Endothelial cell of umbilical vein (primary cell): Measurements from ENCODE around the gene CAND1. TPM values are rescaled to one million over a fixed set of nuclear protein-coding genes. Genes with fewer than 3 reads are reported as not detected.

ENCODE experiments used
- BruUV-seq: library from RNA; stranded (reverse); fragments of 400-500 nt; replicated peaks from 2 replicates; lab custom pipeline; 2021; lab: Mats Ljungman, UMichigan
- CTCF ChIA-PET: fragments of 300-600, 350-600 bp; sonication (Branson Sonifier 250); formaldehyde crosslinking; loops from one replicate; lab custom pipeline; 2021; ENCODE audit warnings: antibody characterized with exemption, inconsistent platforms; lab: Charles Lee
- POLR2A ChIA-PET: fragments of 300-600, 350-600 bp; sonication (Branson Sonifier 250); formaldehyde crosslinking; loops from one replicate; lab custom pipeline; 2021; ENCODE audit warnings: antibody characterized with exemption, inconsistent platforms; lab: Charles Lee
- DNase-seq: peaks from one replicate; pipeline ENCODE4 v3.0.0-alpha.2; 2011; ENCODE audit warnings: low read depth, low spot score
- FAIRE-seq: peaks from 2 replicates; lab custom pipeline; 2011; peaks lifted over from hg19 to GRCh38; lab: Jason Lieb, UNC
- H2AFZ ChIP-seq: 2 replicates; pipeline ENCODE4 v1.6.0; 2012; ENCODE audit warnings: low read depth, low read length, control low read depth, inconsistent platforms
- H3K27ac ChIP-seq: 2 replicates; pipeline ENCODE4 v1.5.1; 2011; ENCODE audit warnings: low read depth, mild to moderate bottlenecking, control low read depth, low read length, moderate library complexity; ENCODE audit not compliant: insufficient read depth
- H3K27me3 ChIP-seq, 2 experiments: 2 replicates each; pipeline versions ENCODE4 v1.6.0 to v1.6.1; 2011; ENCODE audit warnings: low read length in 2 of 2, mixed read lengths in 1 of 2; ENCODE audit not compliant: control insufficient read depth in 2 of 2, insufficient read depth in 2 of 2
- H3K36me3 ChIP-seq, 2 experiments: 2 replicates in 1 of 2; 3 replicates in 1 of 2; pipeline ENCODE4 v1.5.1; 2011; ENCODE audit warnings: low read length in 2 of 2, mild to moderate bottlenecking in 1 of 2, moderate library complexity in 1 of 2; ENCODE audit not compliant: control insufficient read depth in 2 of 2, insufficient read depth in 2 of 2; ENCODE audit errors: extremely low read depth in 1 of 2
- H3K4me1 ChIP-seq: 3 replicates; pipeline ENCODE4 v1.5.1; 2011; ENCODE audit warnings: mild to moderate bottlenecking, low read length; ENCODE audit not compliant: control insufficient read depth, insufficient read depth; ENCODE audit errors: extremely low read depth
- H3K4me2 ChIP-seq: 2 replicates; pipeline ENCODE4 v1.6.1; 2011; ENCODE audit warnings: low read length, control low read depth, mixed read lengths; ENCODE audit not compliant: insufficient read depth
- H3K4me3 ChIP-seq, 3 experiments: fragments of 200-600 bp in 1 of 3; sonication (generic), shearing (Covaris generic) in 1 of 3; replicated peaks in 1 of 3; 2 replicates each; pipeline ENCODE4 v1.5.1; 2011 to 2016; ENCODE audit warnings: control low read depth in 3 of 3, low read length in 3 of 3, mild to moderate bottlenecking in 2 of 3, inconsistent platforms in 1 of 3, low read depth in 1 of 3, moderate library complexity in 1 of 3; ENCODE audit not compliant: insufficient read depth in 1 of 3
- H3K79me2 ChIP-seq: 2 replicates; pipeline ENCODE4 v1.6.0; 2012; ENCODE audit warnings: low read length, inconsistent platforms; ENCODE audit not compliant: control insufficient read depth, insufficient read depth
- H3K9ac ChIP-seq: replicated peaks from 2 replicates; pipeline ENCODE3; 2011; ENCODE audit warnings: low read length, control low read depth; ENCODE audit not compliant: insufficient read depth; ENCODE audit errors: extremely low read depth
- H3K9me1 ChIP-seq: replicated peaks from 3 replicates; pipeline ENCODE4 v1.6.0; 2011; ENCODE audit warnings: mild to moderate bottlenecking, low read length; ENCODE audit not compliant: control insufficient read depth, insufficient read depth; ENCODE audit errors: extremely low read depth
- H3K9me3 ChIP-seq: replicated peaks from 2 replicates; pipeline ENCODE4 v1.5.1; 2012; ENCODE audit warnings: low read length, inconsistent platforms; ENCODE audit not compliant: control insufficient read depth, insufficient read depth
- H4K20me1 ChIP-seq: replicated peaks from 2 replicates; pipeline ENCODE3; 2011; ENCODE audit warnings: mild to moderate bottlenecking, low read length; ENCODE audit not compliant: control insufficient read depth, insufficient read depth; ENCODE audit errors: extremely low read depth
- EZH2 ChIP-seq: IDR thresholded peaks from 2 replicates; pipeline ENCODE4 v1.6.1; 2012; ENCODE audit warnings: borderline replicate concordance, low read depth, mild to moderate bottlenecking, moderate library complexity, low read length, inconsistent platforms; ENCODE audit not compliant: severe bottlenecking
- FOS ChIP-seq: IDR thresholded peaks from 2 replicates; pipeline ENCODE4 v1.6.1; 2011; ENCODE audit warnings: mild to moderate bottlenecking, low read length, moderate library complexity, borderline replicate concordance; ENCODE audit not compliant: insufficient read depth
- GATA2 ChIP-seq: IDR thresholded peaks from 2 replicates; pipeline ENCODE4 v1.7.0; 2011; ENCODE audit warnings: low read depth, mild to moderate bottlenecking, moderate library complexity, mixed read lengths, low read length; ENCODE audit not compliant: insufficient read length, insufficient read depth
- JUN ChIP-seq: IDR thresholded peaks from 2 replicates; pipeline ENCODE4 v1.6.1; 2011; ENCODE audit warnings: borderline replicate concordance, low read depth; ENCODE audit not compliant: insufficient read length, insufficient read depth
- MYC ChIP-seq: IDR thresholded peaks from one replicate; pipeline ENCODE4 v1.6.1; 2011; ENCODE audit warnings: mild to moderate bottlenecking, low read depth, low read length
- POLR2A ChIP-seq: IDR thresholded peaks from 2 replicates; pipeline ENCODE4 v1.6.1; 2012; ENCODE audit warnings: low read depth, mild to moderate bottlenecking, control low read depth, low read length
- POLR2AphosphoS5 ChIP-seq: IDR thresholded peaks from 2 replicates; pipeline ENCODE4 v1.6.1; 2012; ENCODE audit warnings: low read depth, mild to moderate bottlenecking, control low read depth, low read length, moderate library complexity; ENCODE audit not compliant: insufficient read depth
- dilution Hi-C: fragments of 300-500 bp; cut with MboI; formaldehyde crosslinking; loops from one replicate; pipeline ENCODE4 v1.15.0; 2019; ENCODE audit warnings: low sequenced_read_pairs; ENCODE audit not compliant: extremely low pct_ligation_motif_present
- intact Hi-C: fragments of 100-400 bp; cut with micrococcal nuclease; formaldehyde crosslinking; loops from one replicate; pipeline ENCODE4 v1.10.0; 2022
- polyA plus RNA-seq, 4 experiments: library from polyadenylated mRNA; depleted of rRNA in 3 of 4; stranded (reverse) in 3 of 4; unstranded in 1 of 4; fragments of >200 nt; gene quantifications; 2 replicates each; pipeline versions ENCODE4 v1.2.1 to v1.2.3, GENCODE V29; 2011 to 2012; ENCODE audit warnings: missing spikeins in 1 of 4
- total RNA-seq: library from RNA; stranded (reverse); gene quantifications from 2 replicates; pipeline ENCODE4 v1.2.3, GENCODE V29; 2021
- TF ChIP-seq, protein P1 (sequence below), 2 donors: IDR thresholded peaks; 1 replicate in 1 of 2; 2 replicates in 1 of 2; pipeline ENCODE4 v1.5.1; 2011; ENCODE audit warnings: low read length in 2 of 2, mild to moderate bottlenecking in 2 of 2, moderate library complexity in 2 of 2, control low read depth in 1 of 2, inconsistent platforms in 1 of 2, low read depth in 1 of 2; ENCODE audit not compliant: insufficient read depth in 1 of 2; ENCODE audit errors: extremely low read depth in 1 of 2
- TF ChIP-seq, protein P2 (sequence below): IDR thresholded peaks from 2 replicates; pipeline ENCODE4 v1.6.1; 2011; ENCODE audit not compliant: insufficient read depth, insufficient read length

Gene CAND1
- total and polyA plus RNA-seq, 2 donors (not counting 3 experiments of a cell fraction or from before 2014, with no cell fraction given): 28.3 to 128 TPM

DNA sequence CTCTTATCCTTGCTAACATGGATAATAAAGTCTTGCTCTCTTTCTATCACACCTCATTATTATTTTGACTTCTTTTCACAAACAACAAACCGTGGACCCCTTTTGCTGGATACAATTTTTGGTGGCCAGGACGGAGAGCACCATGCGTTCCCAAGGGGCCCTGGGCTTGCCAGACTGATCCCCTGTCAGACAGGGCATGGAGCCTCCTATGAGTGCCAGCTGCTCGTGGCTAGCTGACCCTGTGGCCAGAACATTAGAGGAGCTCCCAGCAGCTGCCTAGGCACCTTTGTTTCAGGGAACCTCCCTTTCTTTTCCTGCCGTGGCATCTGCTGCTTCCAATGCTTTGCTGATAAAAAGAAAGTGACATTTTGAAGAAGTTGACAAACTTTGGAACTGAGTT is 12.5 kb upstream of the CAND1 start:
- no peak overlapping the region for H3K4me2 ChIP-seq
- dilution Hi-C loops: no loop called here
- no peak overlapping the region for H2AFZ ChIP-seq
- BruUV-seq: no TSS peak
- CTCF ChIA-PET: no interaction called here
- no peaks in the 10 kb centered on the region for H3K27me3 ChIP-seq
- DNase-seq: no peak
- H3K9ac ChIP-seq: no peak overlapping the region
- no peaks in the 10 kb centered on the region for H3K79me2 ChIP-seq
- H3K9me3 ChIP-seq: no peaks in the 10 kb centered on the region
- no peaks in the 10 kb centered on the region for H3K36me3 ChIP-seq
- H4K20me1 ChIP-seq: no peaks in the 10 kb centered on the region
- intact Hi-C loops: no loop called here
- H3K4me3 ChIP-seq: no peak overlapping the region
- H3K4me1 ChIP-seq: no peaks in the 10 kb centered on the region
- TF ChIP-seq MYC (no peak), POLR2AphosphoS5 (no peak), EZH2 (no peak), FOS (no peak), JUN (no peak), GATA2 (no peak), POLR2A (no peak)
- TF ChIP-seq, protein P1, sequence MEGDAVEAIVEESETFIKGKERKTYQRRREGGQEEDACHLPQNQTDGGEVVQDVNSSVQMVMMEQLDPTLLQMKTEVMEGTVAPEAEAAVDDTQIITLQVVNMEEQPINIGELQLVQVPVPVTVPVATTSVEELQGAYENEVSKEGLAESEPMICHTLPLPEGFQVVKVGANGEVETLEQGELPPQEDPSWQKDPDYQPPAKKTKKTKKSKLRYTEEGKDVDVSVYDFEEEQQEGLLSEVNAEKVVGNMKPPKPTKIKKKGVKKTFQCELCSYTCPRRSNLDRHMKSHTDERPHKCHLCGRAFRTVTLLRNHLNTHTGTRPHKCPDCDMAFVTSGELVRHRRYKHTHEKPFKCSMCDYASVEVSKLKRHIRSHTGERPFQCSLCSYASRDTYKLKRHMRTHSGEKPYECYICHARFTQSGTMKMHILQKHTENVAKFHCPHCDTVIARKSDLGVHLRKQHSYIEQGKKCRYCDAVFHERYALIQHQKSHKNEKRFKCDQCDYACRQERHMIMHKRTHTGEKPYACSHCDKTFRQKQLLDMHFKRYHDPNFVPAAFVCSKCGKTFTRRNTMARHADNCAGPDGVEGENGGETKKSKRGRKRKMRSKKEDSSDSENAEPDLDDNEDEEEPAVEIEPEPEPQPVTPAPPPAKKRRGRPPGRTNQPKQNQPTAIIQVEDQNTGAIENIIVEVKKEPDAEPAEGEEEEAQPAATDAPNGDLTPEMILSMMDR (IDR thresholded peaks at IDR 0.05; ENCODE audit: extremely low read depth in 1 of 2, insufficient read depth in 1 of 2, low read depth in 1 of 2, low read length in 2 of 2): no peak
- TF ChIP-seq, protein P2, sequence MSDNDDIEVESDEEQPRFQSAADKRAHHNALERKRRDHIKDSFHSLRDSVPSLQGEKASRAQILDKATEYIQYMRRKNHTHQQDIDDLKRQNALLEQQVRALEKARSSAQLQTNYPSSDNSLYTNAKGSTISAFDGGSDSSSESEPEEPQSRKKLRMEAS: no peak
- POLR2A ChIA-PET: no interaction called here
- H3K27ac ChIP-seq: no peak overlapping the region
- no peaks in the 10 kb centered on the region for H3K9me1 ChIP-seq
- FAIRE-seq: no peak
